K562 (cell line): ENCODE measurements around the gene PNKD. TPM values are rescaled to one million over a fixed set of nuclear protein-coding genes. Genes with fewer than 3 reads are reported as not detected.
A peak's percentile ranks its signal among the peaks of the same experiment; 100 is the strongest.

Experiments used
- CEBPB ChIP-seq: fragments of 450-650 bp; IDR thresholded peaks from 2 replicates; pipeline ENCODE4 v1.6.1; 2016; ENCODE audit warnings: missing genetic modification characterization, missing compliant biosample characterization
- CEBPG ChIP-seq, 3 experiments: fragments of 200-800 bp in 1 of 3; sonication (Bioruptor generic) in 1 of 3; sonication (generic) in 1 of 3; formaldehyde crosslinking in 1 of 3; IDR thresholded peaks in 2 of 3; conservative IDR thresholded peaks in 1 of 3; 2 replicates each; pipeline versions ENCODE4 v1.6.1 to v1.8.0; 2016 to 2022; ENCODE audit warnings: missing compliant biosample characterization in 2 of 3, missing genetic modification characterization in 2 of 3, mild to moderate bottlenecking in 1 of 3, missing genetic modification reagents in 1 of 3
- CHD2 ChIP-seq: IDR thresholded peaks from 2 replicates; pipeline ENCODE4 v1.6.1; 2011; ENCODE audit warnings: low read depth, low read length
- CSDE1 ChIP-seq, 2 experiments: fragments of 450-650 bp; IDR thresholded peaks; 2 replicates each; pipeline ENCODE4 v1.6.1; 2016; ENCODE audit warnings: mild to moderate bottlenecking in 1 of 2
- ETV1 ChIP-seq: fragments of 450-650 bp; conservative IDR thresholded peaks from 2 replicates; pipeline ENCODE4 v1.6.1; 2016; ENCODE audit warnings: missing genetic modification characterization, control low read depth, low read depth, missing compliant biosample characterization
- HCFC1 ChIP-seq: IDR thresholded peaks from 2 replicates; pipeline ENCODE4 v1.6.1; 2012; ENCODE audit warnings: low read depth, low read length, improper control_type of control experiment
- HLTF ChIP-seq: fragments of 450-650 bp; IDR thresholded peaks from 2 replicates; pipeline ENCODE4 v1.6.1; 2016
- IRF2 ChIP-seq: sonication (generic); formaldehyde crosslinking; IDR thresholded peaks from 2 replicates; pipeline ENCODE4 v1.8.1; 2022; ENCODE audit warnings: mild to moderate bottlenecking, missing genetic modification reagents
- MCM7 ChIP-seq, 2 experiments: fragments of 450-650 bp; IDR thresholded peaks; 2 replicates each; pipeline ENCODE4 v1.6.1; 2016 to 2018
- NBN ChIP-seq: fragments of 450-650 bp; IDR thresholded peaks from 2 replicates; pipeline ENCODE4 v1.6.1; 2016; ENCODE audit warnings: low read depth, mild to moderate bottlenecking
- PURB ChIP-seq: sonication (generic); formaldehyde crosslinking; IDR thresholded peaks from 2 replicates; pipeline ENCODE4 v1.9.0; 2021; ENCODE audit warnings: low read depth, mild to moderate bottlenecking, missing genetic modification reagents
- PYGO2 ChIP-seq: fragments of 450-650 bp; IDR thresholded peaks from 2 replicates; pipeline ENCODE4 v1.6.1; 2016; ENCODE audit warnings: mild to moderate bottlenecking, missing genetic modification characterization, moderate library complexity, missing compliant biosample characterization
- SP1 ChIP-seq: sonication (generic); formaldehyde crosslinking; IDR thresholded peaks from 2 replicates; pipeline ENCODE4 v1.8.1; 2022; ENCODE audit warnings: mild to moderate bottlenecking, missing genetic modification reagents
- ZFX ChIP-seq: sonication (generic); formaldehyde crosslinking; IDR thresholded peaks from 2 replicates; pipeline ENCODE4 v1.8.0; 2022; ENCODE audit warnings: mild to moderate bottlenecking, missing genetic modification reagents, moderate library complexity
- ZNF695 ChIP-seq: fragments of 450-650 bp; formaldehyde crosslinking; IDR thresholded peaks from 2 replicates; pipeline ENCODE4 v1.4.0; 2020; ENCODE audit warnings: mild to moderate bottlenecking, moderate library complexity
- ZNF75A ChIP-seq: fragments of 450-650 bp; formaldehyde crosslinking; IDR thresholded peaks from 2 replicates; pipeline ENCODE4 v1.4.0; 2020; ENCODE audit warnings: mild to moderate bottlenecking
- polyA plus RNA-seq, 8 experiments: library from polyadenylated mRNA; depleted of rRNA in 4 of 8; stranded (reverse) in 5 of 8; unstranded in 3 of 8; fragments of >200 nt; fragmentation: Nextera tagmentation in 2 of 8; fragmentation: Illumina TruSeq in 1 of 8; extraction: Ambion mirVana in 2 of 8; extraction: Trizol in 1 of 8; gene quantifications; 2 replicates each; pipeline versions ENCODE4 v1.2.1 to v1.2.3, GENCODE V29; 2011 to 2014; ENCODE audit warnings: inconsistent platforms in 1 of 8, missing spikeins in 1 of 8
- total RNA-seq, 7 experiments: library from RNA; depleted of rRNA in 6 of 7; stranded (reverse); fragments of >200 nt in 6 of 7; fragmentation: Illumina TruSeq in 2 of 7; extraction: Trizol in 2 of 7; gene quantifications; 2 replicates each; pipeline versions ENCODE4 v1.2.1 to v1.2.3, GENCODE V29; 2011 to 2021; ENCODE audit warnings: low replicate concordance in 1 of 7
- TF ChIP-seq, protein P1 (sequence below): fragments of 250-450 bp; sonication (Bioruptor Pico); IDR thresholded peaks from 2 replicates; pipeline ENCODE4 v1.5.0; 2021; ENCODE audit warnings: mild to moderate bottlenecking, moderate library complexity
- TF ChIP-seq, protein P2 (sequence below): fragments of 250-450 bp; sonication (Bioruptor Pico); IDR thresholded peaks from 2 replicates; pipeline ENCODE4 v1.5.0; 2021
- TF ChIP-seq, protein P3 (sequence below): fragments of 450-650 bp; formaldehyde crosslinking; IDR thresholded peaks from 2 replicates; pipeline ENCODE4 v1.4.0; 2022; ENCODE audit warnings: missing genetic modification characterization
- TF ChIP-seq, protein P4 (sequence below): fragments of 450-650 bp; IDR thresholded peaks from 2 replicates; pipeline ENCODE4 v1.6.1; 2018; ENCODE audit warnings: mild to moderate bottlenecking, low read depth; ENCODE audit not compliant: partially characterized antibody
- TF ChIP-seq, protein P5 (sequence below): fragments of 450-650 bp; IDR thresholded peaks from 2 replicates; pipeline ENCODE4 v1.6.1; 2016; ENCODE audit warnings: low read depth, mild to moderate bottlenecking, moderate library complexity

Gene PNKD
- total and polyA plus RNA-seq, 9 of the 15 experiments (the other 6 are each of a cell fraction or from before 2014, with no cell fraction given): 26.0 to 105 (median 60.1) TPM

DNA sequence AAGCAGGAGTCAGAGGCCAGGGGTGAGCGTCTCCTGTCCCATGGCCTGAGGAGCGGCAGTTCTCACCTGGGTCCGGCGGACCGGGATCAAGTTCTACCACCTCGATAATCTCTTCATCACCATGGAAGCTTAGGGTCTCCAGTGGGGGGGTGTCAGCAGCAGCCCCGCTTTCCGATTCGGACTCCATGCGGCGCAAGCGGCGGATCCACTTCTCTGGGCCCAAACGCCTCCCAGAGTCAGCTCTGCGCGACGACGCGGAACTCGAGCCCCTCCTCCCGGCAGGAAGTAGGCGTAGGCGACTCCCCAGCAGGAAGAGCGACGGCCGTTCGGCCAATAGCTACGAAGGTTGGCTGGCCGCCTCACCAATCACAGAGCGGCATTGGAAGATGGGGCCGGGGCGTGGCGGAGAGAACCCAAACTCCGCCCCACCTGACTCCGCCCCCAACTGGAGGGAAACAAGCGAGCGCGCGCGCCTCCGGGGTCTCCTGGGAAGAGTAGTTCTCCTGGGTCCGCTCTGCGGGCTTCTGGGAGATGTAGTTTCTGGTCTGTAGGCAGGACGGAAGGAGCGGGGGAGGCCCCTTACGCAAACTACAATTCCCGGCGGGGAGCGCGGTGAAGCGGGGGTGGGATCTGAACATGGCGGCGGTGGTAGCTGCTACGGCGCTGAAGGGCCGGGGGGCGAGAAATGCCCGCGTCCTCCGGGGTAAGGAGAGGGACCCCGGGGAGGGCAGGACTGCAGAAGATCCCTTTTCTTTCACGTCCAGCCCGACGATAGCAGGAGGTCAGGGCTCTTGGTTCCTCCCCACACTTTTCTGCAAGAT lies at the start of gene PNKD, which contains the start of gene AAMP (continued):
- TF ChIP-seq PYGO2 (tag): no peak
- TF ChIP-seq PURB (CRISPR knock-in tag): no peak
- no peak for TF ChIP-seq ZNF75A (CRISPR knock-in tag)
- no peak for TF ChIP-seq ZNF695 (CRISPR knock-in tag)
- TF ChIP-seq NBN: no peak; the same call in 1 of the 2 replicates
- TF ChIP-seq, protein P1, sequence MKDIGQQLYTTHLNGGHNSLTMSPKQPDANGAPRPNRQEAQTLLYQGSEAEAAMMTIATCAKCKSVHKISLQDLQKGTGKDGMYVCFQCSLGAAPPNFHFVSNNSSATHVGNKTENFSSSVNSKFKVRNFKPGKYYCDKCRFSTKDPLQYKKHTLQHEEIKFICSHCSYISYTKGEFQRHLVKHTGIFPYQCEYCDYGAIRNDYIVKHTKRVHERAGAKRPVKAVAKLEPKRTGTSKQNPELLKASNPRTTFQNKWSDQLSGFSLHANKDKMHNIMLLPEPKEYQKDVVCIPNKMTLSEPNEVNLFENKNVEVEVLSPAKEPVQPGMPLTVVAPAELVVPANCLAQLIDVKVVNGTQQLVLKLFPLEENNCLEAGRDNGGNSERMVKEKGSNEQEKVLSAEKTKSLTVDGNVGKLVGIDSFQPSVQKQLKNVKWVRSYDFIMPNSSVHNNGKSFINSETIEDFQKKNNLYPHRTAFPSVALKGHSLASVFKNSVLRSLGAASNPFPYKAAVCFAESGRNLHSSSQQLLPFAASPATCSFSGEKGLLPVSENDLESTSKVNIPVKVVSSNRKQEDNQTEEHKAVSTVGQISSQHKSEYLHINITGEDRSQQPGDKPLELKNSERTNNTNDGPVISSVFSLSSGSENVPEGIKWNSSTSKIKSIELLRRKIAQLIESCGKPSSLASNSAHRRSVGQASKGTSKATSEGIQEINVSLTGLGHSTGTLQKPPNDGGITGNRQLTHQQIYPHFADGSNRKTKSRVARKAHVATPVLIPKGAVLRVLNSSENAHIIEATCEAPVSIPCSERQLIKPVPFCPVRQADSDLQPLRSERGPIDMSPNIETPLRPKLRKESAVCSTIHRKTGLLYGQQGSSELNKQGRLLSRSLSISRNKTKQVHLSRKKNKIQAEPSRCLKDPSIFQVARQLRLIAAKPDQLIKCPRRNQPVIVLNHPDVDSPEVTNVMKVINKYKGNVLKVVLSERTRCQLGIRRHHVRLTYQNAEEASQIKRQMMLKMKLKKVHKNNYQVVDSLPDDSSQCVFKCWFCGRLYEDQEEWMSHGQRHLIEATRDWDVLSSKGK (CRISPR knock-in tag): no peak
- no peak for TF ChIP-seq CEBPG (CRISPR knock-in tag; IDR thresholded peaks at IDR 0.05)
- no peak for TF ChIP-seq CEBPG (tag; conservative IDR thresholded peaks at IDR 0.05 in 1 of 2, IDR thresholded peaks at IDR 0.05 in 1 of 2)
- TF ChIP-seq, protein P2, sequence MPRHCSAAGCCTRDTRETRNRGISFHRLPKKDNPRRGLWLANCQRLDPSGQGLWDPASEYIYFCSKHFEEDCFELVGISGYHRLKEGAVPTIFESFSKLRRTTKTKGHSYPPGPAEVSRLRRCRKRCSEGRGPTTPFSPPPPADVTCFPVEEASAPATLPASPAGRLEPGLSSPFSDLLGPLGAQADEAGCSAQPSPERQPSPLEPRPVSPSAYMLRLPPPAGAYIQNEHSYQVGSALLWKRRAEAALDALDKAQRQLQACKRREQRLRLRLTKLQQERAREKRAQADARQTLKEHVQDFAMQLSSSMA (CRISPR knock-in tag): no peak
- peak; percentile 96 for TF ChIP-seq SP1 (CRISPR knock-in tag)
- TF ChIP-seq, protein P3, sequence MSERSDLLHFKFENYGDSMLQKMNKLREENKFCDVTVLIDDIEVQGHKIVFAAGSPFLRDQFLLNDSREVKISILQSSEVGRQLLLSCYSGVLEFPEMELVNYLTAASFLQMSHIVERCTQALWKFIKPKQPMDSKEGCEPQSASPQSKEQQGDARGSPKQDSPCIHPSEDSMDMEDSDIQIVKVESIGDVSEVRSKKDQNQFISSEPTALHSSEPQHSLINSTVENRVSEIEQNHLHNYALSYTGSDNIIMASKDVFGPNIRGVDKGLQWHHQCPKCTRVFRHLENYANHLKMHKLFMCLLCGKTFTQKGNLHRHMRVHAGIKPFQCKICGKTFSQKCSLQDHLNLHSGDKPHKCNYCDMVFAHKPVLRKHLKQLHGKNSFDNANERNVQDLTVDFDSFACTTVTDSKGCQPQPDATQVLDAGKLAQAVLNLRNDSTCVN: no peak
- TF ChIP-seq, protein P4, sequence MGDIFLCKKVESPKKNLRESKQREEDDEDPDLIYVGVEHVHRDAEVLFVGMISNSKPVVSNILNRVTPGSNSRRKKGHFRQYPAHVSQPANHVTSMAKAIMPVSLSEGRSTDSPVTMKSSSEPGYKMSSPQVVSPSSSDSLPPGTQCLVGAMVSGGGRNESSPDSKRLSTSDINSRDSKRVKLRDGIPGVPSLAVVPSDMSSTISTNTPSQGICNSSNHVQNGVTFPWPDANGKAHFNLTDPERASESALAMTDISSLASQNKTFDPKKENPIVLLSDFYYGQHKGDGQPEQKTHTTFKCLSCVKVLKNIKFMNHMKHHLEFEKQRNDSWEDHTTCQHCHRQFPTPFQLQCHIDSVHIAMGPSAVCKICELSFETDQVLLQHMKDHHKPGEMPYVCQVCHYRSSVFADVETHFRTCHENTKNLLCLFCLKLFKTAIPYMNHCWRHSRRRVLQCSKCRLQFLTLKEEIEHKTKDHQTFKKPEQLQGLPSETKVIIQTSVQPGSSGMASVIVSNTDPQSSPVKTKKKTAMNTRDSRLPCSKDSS: no peak
- no peak for TF ChIP-seq IRF2 (CRISPR knock-in tag)
- no peak for TF ChIP-seq HLTF
- TF ChIP-seq MCM7 (IDR thresholded peaks at IDR 0.05): no peak
- TF ChIP-seq ETV1 (tag): peak; percentile 74; the same call in 1 of the 2 replicates
- TF ChIP-seq ZFX (CRISPR knock-in tag): peak; percentile 90
- TF ChIP-seq CSDE1 (IDR thresholded peaks at IDR 0.05): no peak
- peak; percentile 80 for TF ChIP-seq CHD2
- TF ChIP-seq HCFC1: peak; percentile 98
- TF ChIP-seq, protein P5, sequence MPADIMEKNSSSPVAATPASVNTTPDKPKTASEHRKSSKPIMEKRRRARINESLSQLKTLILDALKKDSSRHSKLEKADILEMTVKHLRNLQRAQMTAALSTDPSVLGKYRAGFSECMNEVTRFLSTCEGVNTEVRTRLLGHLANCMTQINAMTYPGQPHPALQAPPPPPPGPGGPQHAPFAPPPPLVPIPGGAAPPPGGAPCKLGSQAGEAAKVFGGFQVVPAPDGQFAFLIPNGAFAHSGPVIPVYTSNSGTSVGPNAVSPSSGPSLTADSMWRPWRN: no peak
- TF ChIP-seq CEBPB (tag): no peak
